ENCODE data around the gene CYFIP2.

DNA sequence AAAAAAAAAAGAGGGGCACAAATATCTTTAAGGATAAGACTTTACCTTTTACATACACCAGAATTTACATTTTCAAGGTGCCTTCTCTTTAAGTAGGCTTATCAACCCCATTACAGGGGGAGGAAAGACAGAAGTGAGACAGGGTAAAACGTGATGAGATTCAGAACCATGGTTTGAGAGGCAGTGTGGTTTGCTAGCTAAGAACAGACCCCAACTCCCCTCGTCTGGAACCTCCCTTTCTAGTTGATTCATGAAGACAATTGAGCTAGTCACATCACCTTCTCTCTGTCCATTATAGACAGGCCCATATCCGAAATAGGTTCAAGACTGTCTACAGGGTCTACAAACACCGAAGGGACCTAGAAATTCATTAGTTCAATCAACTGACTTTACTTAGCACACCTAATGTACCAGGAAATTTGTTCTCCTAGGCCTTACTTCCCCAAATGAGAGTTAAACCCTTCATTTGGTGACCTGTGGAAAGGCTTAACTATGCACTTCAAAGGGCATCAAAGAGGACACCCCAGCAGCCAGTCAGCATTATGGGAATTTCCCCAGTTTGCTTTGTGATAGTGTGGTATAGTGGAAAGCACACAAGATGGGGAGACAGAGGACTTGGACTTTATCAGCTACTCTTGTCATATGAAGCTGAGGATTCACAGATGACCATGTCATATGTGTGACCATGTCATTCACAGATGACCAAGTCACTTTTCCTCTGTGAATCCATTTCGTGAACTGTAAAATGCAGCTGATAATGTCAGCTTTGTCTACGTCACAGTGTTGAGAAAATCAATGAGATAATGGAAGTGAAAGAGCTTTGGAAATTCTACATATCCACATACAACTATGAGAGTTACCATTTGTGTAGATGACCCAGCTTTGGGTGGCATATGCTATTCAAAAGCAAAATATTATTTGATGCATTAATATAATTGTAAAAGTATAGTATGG lies 40.2 kb upstream of the CYFIP2 start:
- TF ChIP-seq, protein P1, sequence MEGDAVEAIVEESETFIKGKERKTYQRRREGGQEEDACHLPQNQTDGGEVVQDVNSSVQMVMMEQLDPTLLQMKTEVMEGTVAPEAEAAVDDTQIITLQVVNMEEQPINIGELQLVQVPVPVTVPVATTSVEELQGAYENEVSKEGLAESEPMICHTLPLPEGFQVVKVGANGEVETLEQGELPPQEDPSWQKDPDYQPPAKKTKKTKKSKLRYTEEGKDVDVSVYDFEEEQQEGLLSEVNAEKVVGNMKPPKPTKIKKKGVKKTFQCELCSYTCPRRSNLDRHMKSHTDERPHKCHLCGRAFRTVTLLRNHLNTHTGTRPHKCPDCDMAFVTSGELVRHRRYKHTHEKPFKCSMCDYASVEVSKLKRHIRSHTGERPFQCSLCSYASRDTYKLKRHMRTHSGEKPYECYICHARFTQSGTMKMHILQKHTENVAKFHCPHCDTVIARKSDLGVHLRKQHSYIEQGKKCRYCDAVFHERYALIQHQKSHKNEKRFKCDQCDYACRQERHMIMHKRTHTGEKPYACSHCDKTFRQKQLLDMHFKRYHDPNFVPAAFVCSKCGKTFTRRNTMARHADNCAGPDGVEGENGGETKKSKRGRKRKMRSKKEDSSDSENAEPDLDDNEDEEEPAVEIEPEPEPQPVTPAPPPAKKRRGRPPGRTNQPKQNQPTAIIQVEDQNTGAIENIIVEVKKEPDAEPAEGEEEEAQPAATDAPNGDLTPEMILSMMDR (optimal IDR thresholded peaks at IDR 0.05 in 1 of 3, IDR thresholded peaks at IDR 0.05 in 1 of 3, conservative IDR thresholded peaks at IDR 0.05 in 1 of 3; ENCODE audit: extremely low read depth in 1 of 3, insufficient read depth in 2 of 3, low read length in 3 of 3), result no peak
- TF ChIP-seq EZH2 (IDR thresholded peaks at IDR 0.05; ENCODE audit: low read length), result no peak
